Sigmoid colon (tissue), 7 donors: Measurements from ENCODE around the gene COA1. TPM values are rescaled to one million over a fixed set of nuclear protein-coding genes. Genes with fewer than 3 reads are reported as not detected.
"Not testable (repeated sequence)": the region's sequence is repeated elsewhere in the genome, so short reads cannot be mapped to it uniquely, and the experiment has no call there.

Experiments used
- DNase-seq: peaks from one replicate; pipeline ENCODE4 v3.0.0-alpha.2; 2019
- H3K27ac ChIP-seq, 4 donors: fragments of 200-600 bp; sonication (generic); one replicate each; pipeline ENCODE4 v1.5.1; 2016 to 2019; ENCODE audit warnings: mild to moderate bottlenecking in 1 of 4
- H3K27me3 ChIP-seq, 3 donors: fragments of 200-600 bp; sonication (generic); one replicate each; pipeline ENCODE4 v1.5.1; 2019; ENCODE audit warnings: mild to moderate bottlenecking in 1 of 3
- H3K36me3 ChIP-seq, 4 donors: fragments of 200-600 bp; sonication (generic); one replicate each; pipeline ENCODE4 v1.5.1; 2016 to 2019
- H3K4me1 ChIP-seq, 4 donors: fragments of 200-600 bp; sonication (generic); one replicate each; pipeline ENCODE4 v1.5.1; 2017 to 2019
- H3K4me3 ChIP-seq, 4 donors: fragments of 200-600 bp; sonication (generic); one replicate each; pipeline ENCODE4 v1.5.1; 2017 to 2019; ENCODE audit warnings: mild to moderate bottlenecking in 2 of 4, moderate library complexity in 1 of 4
- H3K9me3 ChIP-seq, 4 donors: fragments of 200-600 bp in 3 of 4; sonication (generic) in 3 of 4; one replicate each; pipeline versions ENCODE4 v1.5.1 to v1.6.1; 2013 to 2019
- EP300 ChIP-seq, 4 donors: sonication (generic); formaldehyde crosslinking; IDR thresholded peaks; one replicate each; pipeline ENCODE4 v1.6.1; 2017; ENCODE audit warnings: antibody characterized with exemption in 4 of 4
- POLR2A ChIP-seq, 2 donors: fragments of 450-650 bp; IDR thresholded peaks; one replicate each; pipeline ENCODE4 v1.6.1; 2016; ENCODE audit warnings: antibody characterized with exemption in 2 of 2, mild to moderate bottlenecking in 2 of 2, moderate library complexity in 2 of 2
- POLR2AphosphoS5 ChIP-seq, 4 donors: sonication (generic); formaldehyde crosslinking; IDR thresholded peaks; one replicate each; pipeline ENCODE4 v1.6.1; 2017; ENCODE audit warnings: antibody characterized with exemption in 4 of 4
- WGBS, 2 donors: extraction: QIAGEN DNeasy Blood & Tissue Kit; methylation state at CpG; one replicate each; pipeline ENCODE4 v1.1.7; 2013; 5-methylcytosine and 5-hydroxymethylcytosine counted together
- intact Hi-C: fragments of 100-400 bp; cut with DNase I; formaldehyde crosslinking; loops from one replicate; pipeline ENCODE4 v1.15.1; 2023
- polyA plus RNA-seq, 3 donors: library from polyadenylated mRNA; stranded (reverse); fragments of 200-250 nt; gene quantifications; one replicate each; pipeline ENCODE4 v1.2.3, GENCODE V29; 2013
- total RNA-seq, 4 donors: library from RNA; depleted of rRNA; stranded (reverse); fragments of >200 nt; gene quantifications; one replicate each; pipeline ENCODE4 v1.1.0, GENCODE V29; 2016
- TF ChIP-seq, protein P1 (sequence below), 4 experiments: fragments of 450-650 bp in 3 of 4; fragments of 200-600 bp in 1 of 4; IDR thresholded peaks; one replicate each; pipeline ENCODE4 v1.5.1; 2016 to 2019; ENCODE audit warnings: antibody characterized with exemption in 4 of 4, mild to moderate bottlenecking in 3 of 4, moderate library complexity in 2 of 4
- donor health status: healthy with polysubstance abuse.
- donor health status: Bipolar disorder and iron deficiency.
- donor health status: healthy.

COA1 gene
- total and polyA plus RNA-seq, 7 donors, result 31.2 to 61.2 (median 42.6) TPM

DNA sequence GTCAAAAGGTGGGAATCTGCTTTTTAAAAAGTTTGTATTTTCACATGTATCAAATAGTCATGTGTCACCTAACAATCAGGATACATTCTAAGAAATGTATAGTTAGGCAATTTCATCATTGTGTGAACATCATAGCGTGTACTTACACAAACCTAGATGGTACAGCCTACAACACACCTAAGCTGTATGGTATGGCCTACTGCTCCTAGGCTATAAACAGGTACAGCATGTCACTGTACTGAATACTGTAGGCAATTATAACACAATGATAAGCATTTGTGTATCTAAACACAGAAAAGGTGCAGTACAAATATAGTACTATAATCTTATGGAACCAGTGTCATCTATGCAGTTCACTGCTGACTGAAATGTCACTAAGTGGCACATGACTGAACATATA is 17.8 kb downstream of the COA1 start:
- no peak for DNase-seq
- intact Hi-C loops, result no loop called here

DNA sequence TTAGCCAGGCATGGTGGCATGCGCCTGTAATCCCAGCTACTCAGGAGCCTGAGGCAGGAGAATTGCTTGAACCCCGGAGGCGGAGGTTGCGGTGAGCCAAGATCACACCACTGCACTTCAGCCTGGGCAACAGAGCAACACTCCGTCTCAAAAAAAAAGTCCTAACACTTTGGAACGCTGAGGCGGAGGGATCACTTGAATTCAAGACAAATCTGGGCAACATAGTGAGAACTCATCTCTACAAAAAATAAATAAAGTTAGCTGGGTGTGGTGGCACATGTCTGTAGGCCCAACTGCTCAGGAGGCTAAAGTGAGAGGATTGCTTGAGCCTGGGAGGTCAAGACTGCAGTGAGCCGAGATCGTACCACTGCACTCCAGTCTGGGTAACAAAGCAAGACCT is 21.3 kb downstream of the COA1 start:
- WGBS, 2 donors, result 98% methylated on average over 9 of the region's 9 CpGs
- H3K27ac ChIP-seq, H3K27me3 ChIP-seq, H3K9me3 ChIP-seq, DNase-seq, H3K36me3 ChIP-seq, H3K4me1 ChIP-seq, H3K4me3 ChIP-seq, intact Hi-C loops: not testable (repeated sequence)

More for the DNA sequence above, 17.8 kb downstream of the COA1 start:
- Histone ChIP-seq H3K27me3 (no peaks in the 10 kb centered on the region), H3K36me3 (no peaks in the 10 kb centered on the region), H3K4me1 (peaks cover 0 to 5% (median 0%) of the 10 kb centered on the region in 4 donors), H3K4me3 (no peak overlapping the region), H3K27ac (no peak overlapping the region), H3K9me3 (no peaks in the 10 kb centered on the region)
- WGBS, 2 donors, result 76 to 89% methylated on average over 1 of the region's 1 CpG
- TF ChIP-seq POLR2AphosphoS5 (IDR thresholded peaks at IDR 0.05) (no peak), POLR2A (IDR thresholded peaks at IDR 0.05) (no peak), EP300 (IDR thresholded peaks at IDR 0.05) (no peak)
- TF ChIP-seq, protein P1, sequence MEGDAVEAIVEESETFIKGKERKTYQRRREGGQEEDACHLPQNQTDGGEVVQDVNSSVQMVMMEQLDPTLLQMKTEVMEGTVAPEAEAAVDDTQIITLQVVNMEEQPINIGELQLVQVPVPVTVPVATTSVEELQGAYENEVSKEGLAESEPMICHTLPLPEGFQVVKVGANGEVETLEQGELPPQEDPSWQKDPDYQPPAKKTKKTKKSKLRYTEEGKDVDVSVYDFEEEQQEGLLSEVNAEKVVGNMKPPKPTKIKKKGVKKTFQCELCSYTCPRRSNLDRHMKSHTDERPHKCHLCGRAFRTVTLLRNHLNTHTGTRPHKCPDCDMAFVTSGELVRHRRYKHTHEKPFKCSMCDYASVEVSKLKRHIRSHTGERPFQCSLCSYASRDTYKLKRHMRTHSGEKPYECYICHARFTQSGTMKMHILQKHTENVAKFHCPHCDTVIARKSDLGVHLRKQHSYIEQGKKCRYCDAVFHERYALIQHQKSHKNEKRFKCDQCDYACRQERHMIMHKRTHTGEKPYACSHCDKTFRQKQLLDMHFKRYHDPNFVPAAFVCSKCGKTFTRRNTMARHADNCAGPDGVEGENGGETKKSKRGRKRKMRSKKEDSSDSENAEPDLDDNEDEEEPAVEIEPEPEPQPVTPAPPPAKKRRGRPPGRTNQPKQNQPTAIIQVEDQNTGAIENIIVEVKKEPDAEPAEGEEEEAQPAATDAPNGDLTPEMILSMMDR (IDR thresholded peaks at IDR 0.05), result no peak

DNA sequence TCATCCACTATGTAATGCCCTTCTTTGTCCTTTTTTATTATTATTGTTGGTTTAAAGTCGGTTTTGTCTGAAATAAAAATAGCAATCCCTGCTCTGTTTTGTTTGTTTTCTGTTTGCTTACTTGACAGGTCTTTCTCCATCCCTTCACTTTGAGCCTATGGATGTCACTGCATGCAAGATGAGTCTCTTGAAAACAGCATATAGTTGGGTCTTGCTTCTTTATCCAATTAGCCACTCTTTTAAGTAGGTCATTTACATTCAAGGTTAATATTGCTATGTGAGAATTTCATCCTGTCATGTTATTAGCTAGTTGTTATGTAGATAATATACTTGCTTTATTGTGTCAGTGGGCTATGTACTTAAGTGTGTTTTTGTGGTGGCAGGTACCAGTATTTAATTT is 25.8 kb downstream of the COA1 start:
- WGBS, 2 donors, result 90 to 98% methylated on average over 1 of the region's 1 CpG
- no peak overlapping the region for H3K27ac ChIP-seq
- H3K4me3 ChIP-seq, result no peak overlapping the region
- no peaks in the 10 kb centered on the region for H3K9me3 ChIP-seq
- no peak for DNase-seq
- intact Hi-C loops, result no loop called here
- TF ChIP-seq EP300 (IDR thresholded peaks at IDR 0.05), result no peak
- TF ChIP-seq, protein P1 (IDR thresholded peaks at IDR 0.05), result no peak
- TF ChIP-seq POLR2AphosphoS5 (IDR thresholded peaks at IDR 0.05), result no peak
- no peak for TF ChIP-seq POLR2A (IDR thresholded peaks at IDR 0.05)
- peaks cover 0 to 16% (median 10%) of the 10 kb centered on the region in 4 donors for H3K4me1 ChIP-seq
- no peaks in the 10 kb centered on the region for H3K27me3 ChIP-seq
- H3K36me3 ChIP-seq, result peaks cover 0 to 7% (median 0%) of the 10 kb centered on the region in 4 donors

DNA sequence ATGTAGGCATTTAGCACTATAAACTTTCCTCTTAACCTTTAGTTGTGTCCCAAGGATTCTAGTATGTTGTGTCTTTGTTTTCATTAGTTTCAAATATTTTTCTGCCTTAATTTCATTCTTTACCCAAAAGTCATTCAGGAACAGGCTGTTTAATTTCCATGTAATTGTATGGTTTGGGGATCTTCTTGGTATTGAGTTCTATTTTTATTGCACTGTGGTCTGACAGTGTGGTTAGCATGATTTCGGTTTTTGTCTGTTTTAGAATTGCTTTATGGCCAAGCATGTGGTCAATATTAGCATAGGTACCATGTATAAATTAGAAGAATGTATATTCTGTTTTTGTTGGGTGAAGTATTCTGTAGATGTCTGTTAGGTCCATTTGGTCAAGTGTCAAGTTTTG is 26.3 kb downstream of the COA1 start:
- Histone ChIP-seq H3K36me3 (peaks cover 0 to 7% (median 0%) of the 10 kb centered on the region in 4 donors), H3K4me1 (peaks cover 0 to 16% (median 10%) of the 10 kb centered on the region in 4 donors), H3K9me3 (no peaks in the 10 kb centered on the region), H3K4me3 (no peak overlapping the region), H3K27me3 (no peaks in the 10 kb centered on the region), H3K27ac (no peak overlapping the region)
- DNase-seq, result no peak
- WGBS, 2 donors, result 51 to 56% methylated on average over 1 of the region's 1 CpG
- no peak for TF ChIP-seq POLR2AphosphoS5 (IDR thresholded peaks at IDR 0.05)
- TF ChIP-seq POLR2A (IDR thresholded peaks at IDR 0.05), result no peak
- no peak for TF ChIP-seq EP300 (IDR thresholded peaks at IDR 0.05)
- TF ChIP-seq, protein P1 (IDR thresholded peaks at IDR 0.05), result no peak
- intact Hi-C loops, result no loop called here

DNA sequence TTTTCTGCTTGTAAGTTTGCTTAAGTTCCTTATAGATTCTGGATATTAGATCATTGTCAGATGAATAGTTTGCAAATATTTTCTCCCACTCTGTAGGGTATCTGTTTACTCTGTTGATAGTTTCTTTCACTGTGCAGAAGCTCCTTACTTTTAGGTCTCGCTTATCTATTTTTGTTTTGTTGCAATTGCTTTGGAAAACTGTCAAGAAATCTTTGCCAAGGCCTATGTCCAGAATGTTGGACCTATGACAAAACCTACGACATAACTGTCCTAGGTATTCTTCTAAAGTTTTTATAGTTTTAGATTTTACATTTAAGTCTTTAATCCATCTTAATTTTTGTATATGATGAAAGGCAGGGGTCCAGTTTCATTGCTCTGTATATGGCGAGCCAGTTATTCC is 27.4 kb downstream of the COA1 start:
- H3K4me3 ChIP-seq, result no peak overlapping the region
- no peaks in the 10 kb centered on the region for H3K9me3 ChIP-seq
- peaks cover 0 to 7% (median 0%) of the 10 kb centered on the region in 4 donors for H3K36me3 ChIP-seq
- TF ChIP-seq EP300 (IDR thresholded peaks at IDR 0.05), result no peak
- no peak for TF ChIP-seq POLR2A (IDR thresholded peaks at IDR 0.05)
- WGBS, 2 donors, result 82 to 85% methylated on average over 3 of the region's 3 CpGs
- DNase-seq, result no peak
- intact Hi-C loops, result no loop called here
- H3K4me1 ChIP-seq, result peaks cover 0 to 16% (median 10%) of the 10 kb centered on the region in 4 donors
- H3K27me3 ChIP-seq, result no peaks in the 10 kb centered on the region
- H3K27ac ChIP-seq, result peak overlapping the region in 1 of 4 donors; percentile 43

DNA sequence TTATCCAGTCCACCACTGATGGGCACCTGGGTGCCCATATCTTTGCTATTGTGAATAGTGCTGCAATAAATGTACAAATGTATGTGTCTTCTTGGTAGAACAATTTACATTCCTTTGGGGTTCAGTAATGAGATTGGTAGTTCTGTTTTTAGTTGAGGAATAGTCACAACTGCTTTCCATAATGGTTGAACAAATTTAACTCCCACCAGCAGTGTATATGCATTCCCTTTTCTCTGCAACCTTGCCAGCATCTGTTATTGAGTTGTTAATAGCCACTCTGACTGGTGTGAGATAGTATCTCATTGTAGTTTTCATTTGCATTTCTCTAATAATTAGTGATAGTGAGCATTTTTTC is 27.8 kb downstream of the COA1 start:
- DNase-seq, result no peak
- Histone ChIP-seq H3K36me3 (peaks cover 0 to 7% (median 0%) of the 10 kb centered on the region in 4 donors), H3K27me3 (no peaks in the 10 kb centered on the region), H3K4me3 (no peak overlapping the region), H3K9me3 (no peaks in the 10 kb centered on the region), H3K4me1 (peaks cover 0 to 16% (median 10%) of the 10 kb centered on the region in 4 donors), H3K27ac (peak overlapping the region in 1 of 4 donors; percentile 43)
- intact Hi-C loops, result no loop called here
- TF ChIP-seq POLR2AphosphoS5 (IDR thresholded peaks at IDR 0.05) (no peak), POLR2A (IDR thresholded peaks at IDR 0.05) (no peak), EP300 (IDR thresholded peaks at IDR 0.05) (no peak)
- TF ChIP-seq, protein P1 (IDR thresholded peaks at IDR 0.05), result no peak
